ENCODE measurements around the gene KANSL3. TPM values are rescaled to one million over a fixed set of nuclear protein-coding genes. Genes with fewer than 3 reads are reported as not detected.
"Not testable (repeated sequence)": the region's sequence is repeated elsewhere in the genome, so short reads cannot be mapped to it uniquely, and the experiment has no call there.

Gene KANSL3
- 10 to 100 TPM; 43.1 to 60.6 (median 56.2) TPM for polyA plus RNA-seq (ENCODE audit: insufficient read length in 4 of 4)

GRCh38 chr2:96638144-96639121 is at the start of gene KANSL3:
KANSL3 (minus strand) TSS chr2:96638312; CDS start chr2:96637135, 1,177 bp downstream.
- peak; percentile 87 to 91 (median 88) for DNase-seq (ENCODE audit: low read depth in 4 of 4, low spot score in 3 of 4)

DNA sequence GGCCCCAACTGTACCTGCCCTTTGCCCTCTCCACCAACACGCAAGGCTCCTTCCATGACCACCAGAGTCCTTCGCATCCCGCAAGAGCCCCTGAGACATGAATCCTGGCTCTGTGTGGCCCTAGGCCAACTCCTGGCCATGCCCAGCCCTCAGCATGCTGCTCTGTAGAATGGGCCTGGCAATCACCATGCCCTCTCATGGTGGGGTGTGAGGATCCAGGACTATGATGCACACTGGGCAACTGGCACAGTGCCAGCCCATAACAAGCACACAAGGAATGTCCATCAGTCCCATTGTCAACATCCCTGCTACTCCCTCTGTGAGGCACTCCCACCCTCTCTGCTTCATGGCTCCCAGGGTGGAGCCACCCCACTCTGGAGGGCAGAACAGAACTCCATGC is 49.2 kb upstream of the KANSL3 start:
- DNase-seq (ENCODE audit: low read depth in 4 of 4, low spot score in 3 of 4) = no peak

GRCh38 chr2:96685577-96686459 is 47.7 kb upstream of the KANSL3 start:
- peak in 3 of 4 donors; percentile 20 to 37 (median 32) for DNase-seq (ENCODE audit: low read depth in 4 of 4, low spot score in 3 of 4)

DNA sequence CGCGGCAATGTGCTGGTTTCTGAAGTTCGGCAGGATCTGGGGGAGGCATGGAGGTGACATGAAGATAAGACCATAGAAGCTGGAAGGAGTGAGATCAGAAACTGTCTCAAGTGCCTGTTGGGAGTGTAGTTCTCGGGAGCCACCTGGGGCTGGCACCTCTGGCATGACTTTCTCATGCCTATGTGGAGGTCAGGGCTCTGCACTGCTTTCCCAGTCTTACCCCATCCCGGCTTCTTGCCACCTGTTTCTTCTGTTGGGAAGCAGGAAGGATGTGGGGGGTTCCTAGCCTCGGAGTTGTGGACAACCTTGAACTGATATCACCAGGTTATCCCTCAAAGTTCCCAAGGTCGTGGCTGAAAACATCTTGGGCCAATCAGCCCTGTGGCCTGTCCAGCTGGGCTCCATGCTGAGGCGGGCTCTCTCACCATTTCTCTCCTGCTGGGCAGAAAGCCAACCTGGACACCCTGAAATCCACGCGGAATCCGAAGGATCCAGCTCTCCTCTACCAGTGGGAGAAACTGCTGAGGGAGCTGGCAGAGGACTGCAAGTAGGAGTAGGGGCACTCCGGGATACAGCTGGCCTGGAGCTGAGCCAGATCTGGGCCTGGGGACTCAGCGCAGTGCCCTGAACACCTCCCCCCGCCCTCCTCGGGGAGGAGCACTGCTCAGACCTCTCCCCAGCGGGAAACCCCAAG is 46.9 kb upstream of the KANSL3 start:
- DNase-seq (ENCODE audit: low read depth in 4 of 4, low spot score in 3 of 4) = no peak

- no peak for DNase-seq (ENCODE audit: low read depth in 4 of 4, low spot score in 3 of 4)
Measured at GRCh38 chr2:96683972-96684820, 46.1 kb upstream of the KANSL3 start.

- no peak for DNase-seq (ENCODE audit: low read depth in 4 of 4, low spot score in 3 of 4)
Measured at GRCh38 chr2:96683307-96683706, 45.2 kb upstream of the KANSL3 start.

DNA sequence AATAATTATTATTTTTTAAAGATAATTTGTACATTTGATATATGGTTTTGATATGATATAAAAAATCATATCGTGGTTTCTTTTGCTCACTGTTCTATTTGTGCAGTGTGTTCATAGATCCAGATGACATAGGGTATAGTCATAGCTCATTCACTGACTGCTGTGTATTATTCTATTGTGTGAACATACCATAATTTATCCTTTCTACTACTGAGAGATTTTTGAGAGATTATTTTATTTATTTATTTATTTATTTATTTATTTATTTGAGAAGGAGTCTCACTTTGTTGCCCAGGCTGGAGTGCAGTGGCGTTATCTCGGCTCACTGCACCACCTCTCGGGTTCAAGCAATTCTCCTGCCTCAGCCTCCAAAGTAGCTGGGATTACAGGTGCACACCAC is 43.4 kb upstream of the KANSL3 start:
- no peak for DNase-seq (ENCODE audit: low read depth in 4 of 4, low spot score in 3 of 4)

- no peak for DNase-seq (ENCODE audit: low read depth in 4 of 4, low spot score in 3 of 4)
Measured at GRCh38 chr2:96680561-96681141, 42.5 kb upstream of the KANSL3 start.

DNA sequence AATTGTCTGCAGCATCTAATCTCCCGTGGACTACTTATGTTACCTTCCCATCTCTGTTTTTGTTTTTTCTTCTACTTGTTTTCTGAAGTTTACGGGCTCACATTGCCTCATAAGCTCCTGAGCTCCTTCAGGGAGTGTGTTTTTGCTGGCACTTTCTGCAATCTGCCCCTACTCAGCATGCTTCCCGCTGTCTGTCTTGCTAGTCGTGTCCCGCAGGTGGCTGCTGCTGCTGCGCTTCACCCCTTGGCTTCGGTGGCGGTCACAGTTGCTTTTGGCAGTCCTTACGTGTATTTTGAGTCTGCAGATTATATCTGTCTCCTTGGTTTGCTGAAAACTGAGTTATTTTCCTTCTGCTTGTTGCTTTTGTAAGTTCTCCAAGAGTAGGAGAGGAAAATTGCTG is 41.7 kb upstream of the KANSL3 start:
- no peak for DNase-seq (ENCODE audit: low read depth in 4 of 4, low spot score in 3 of 4)

DNA sequence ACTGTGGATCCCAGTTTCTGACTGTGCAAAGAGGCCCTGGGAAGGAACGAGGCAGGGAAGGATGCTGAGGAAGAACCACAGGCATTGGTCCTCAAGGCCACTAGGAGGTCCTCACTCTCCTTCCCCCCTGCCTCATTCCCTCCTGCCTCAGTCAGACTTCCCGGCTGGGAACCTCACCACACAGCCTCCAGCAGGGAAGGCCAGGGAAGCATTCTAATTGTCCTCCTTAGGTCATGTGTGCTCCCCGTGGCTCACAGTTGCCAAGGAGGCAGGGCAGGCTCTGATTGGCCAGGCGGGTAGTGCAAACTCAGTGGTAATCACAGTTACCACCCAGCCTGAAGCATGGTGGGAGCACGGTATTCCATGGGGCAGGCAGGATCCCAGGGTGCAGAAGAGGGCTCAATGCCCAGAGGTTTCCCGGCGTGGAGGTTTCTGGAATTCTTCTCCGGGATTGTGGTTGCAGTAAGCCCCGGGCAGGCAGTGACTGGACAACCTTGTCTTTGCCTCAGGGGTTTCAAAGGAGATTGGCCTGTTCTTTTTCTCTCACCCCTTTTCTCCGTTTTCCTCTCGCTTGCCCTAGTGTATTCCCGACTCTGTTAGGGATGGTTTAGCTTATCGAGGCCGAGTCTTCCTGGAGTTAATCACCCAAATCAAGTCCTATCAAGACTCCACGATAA is 31.6 kb upstream of the KANSL3 start:
- DNase-seq (ENCODE audit: low read depth in 4 of 4, low spot score in 3 of 4) = no peak

GRCh38 chr2:96668771-96669170 is 30.7 kb upstream of the KANSL3 start:
- DNase-seq (ENCODE audit: low read depth in 4 of 4, low spot score in 3 of 4) = no peak

- not testable (repeated sequence) for DNase-seq (ENCODE audit: low read depth in 4 of 4, low spot score in 3 of 4)
Measured at GRCh38 chr2:96665717-96666116, 27.6 kb upstream of the KANSL3 start.

- DNase-seq (ENCODE audit: low read depth in 4 of 4, low spot score in 3 of 4) = no peak
Measured at GRCh38 chr2:96665083-96665569, 27.0 kb upstream of the KANSL3 start.

GRCh38 chr2:96664366-96664925 is 26.3 kb upstream of the KANSL3 start:
- DNase-seq (ENCODE audit: low read depth in 4 of 4, low spot score in 3 of 4) = no peak

DNA sequence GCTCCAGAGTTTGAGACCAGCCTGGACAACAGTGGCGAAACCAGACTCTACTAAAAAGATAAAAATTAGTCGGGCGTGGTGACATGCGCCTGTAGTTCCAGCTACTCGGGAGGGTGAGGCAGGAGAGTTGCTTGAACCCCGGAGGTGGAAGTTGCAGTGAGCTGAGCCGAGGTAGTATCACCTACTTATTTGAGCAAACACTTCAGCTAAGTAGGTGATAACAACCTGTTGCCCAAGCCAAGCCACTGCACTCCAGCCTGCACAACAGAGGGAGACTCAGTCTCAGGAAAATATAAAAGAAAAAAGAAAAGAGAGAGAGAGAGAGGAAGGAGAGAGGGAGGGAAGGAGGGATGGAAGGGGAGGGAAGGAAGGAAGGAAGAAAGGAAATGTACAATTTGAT is 25.7 kb upstream of the KANSL3 start:
- no peak for DNase-seq (ENCODE audit: low read depth in 4 of 4, low spot score in 3 of 4)

DNA sequence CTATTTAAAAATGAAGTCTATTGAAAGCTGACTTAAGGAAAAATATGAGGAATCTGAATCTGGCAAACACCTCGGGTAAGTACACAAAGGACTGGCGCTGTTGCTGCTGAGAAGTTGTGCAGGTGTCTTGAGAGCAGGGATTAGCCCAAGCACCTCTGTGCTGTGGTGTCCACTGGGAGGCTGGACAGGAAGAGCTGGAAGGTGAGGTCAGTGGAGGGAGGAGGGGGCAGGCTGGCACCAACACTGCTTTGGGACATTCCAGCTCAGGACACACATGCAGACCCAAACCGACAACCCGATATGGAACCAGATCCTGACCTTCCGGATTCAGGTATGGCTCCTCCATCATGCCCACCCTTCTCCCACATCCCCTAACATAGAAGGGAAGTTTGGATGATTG is 25.1 kb upstream of the KANSL3 start:
- no peak for DNase-seq (ENCODE audit: low read depth in 4 of 4, low spot score in 3 of 4)

- DNase-seq (ENCODE audit: low read depth in 4 of 4, low spot score in 3 of 4) = no peak
Measured at GRCh38 chr2:96662360-96662759, 24.2 kb upstream of the KANSL3 start.

DNA sequence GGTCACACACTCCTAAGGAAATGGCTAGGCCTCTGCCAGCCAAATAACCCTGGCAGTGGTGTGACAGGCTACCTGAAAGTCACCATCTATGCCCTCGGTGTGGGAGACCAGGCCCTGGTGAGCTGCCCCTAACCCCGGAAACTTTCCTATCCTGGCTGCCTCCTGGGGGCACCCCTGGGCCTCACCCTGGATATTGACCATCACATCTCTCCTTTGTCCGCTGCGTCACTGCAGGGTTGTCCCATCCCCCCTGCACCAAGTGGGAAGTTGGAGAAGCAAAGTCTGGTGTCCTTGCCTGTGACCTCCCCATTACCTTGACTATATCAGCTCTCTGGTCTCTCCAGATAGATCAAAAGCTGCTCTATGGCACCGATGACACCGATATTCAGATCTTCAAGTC is 23.2 kb upstream of the KANSL3 start:
- no peak for DNase-seq (ENCODE audit: low read depth in 4 of 4, low spot score in 3 of 4)

Data from left renal pelvis (tissue), 4 donors.